Large intestine (tissue), 3 donors: Measurements from ENCODE around the gene GALNT16. TPM values are rescaled to one million over a fixed set of nuclear protein-coding genes. Genes with fewer than 3 reads are reported as not detected.

Experiments
- DNase-seq, 2 donors: peaks; one replicate each; pipeline versions ENCODE4 v3.0.0 to v3.0.0-alpha.2; 2013
- H3K27ac ChIP-seq: one replicate; pipeline ENCODE4 v1.5.1; 2013; ENCODE audit warnings: low read length
- H3K27me3 ChIP-seq: 2 replicates; pipeline ENCODE4 v1.6.1; 2013; ENCODE audit warnings: low read length; ENCODE audit not compliant: control insufficient read depth, insufficient read depth
- H3K36me3 ChIP-seq: 2 replicates; pipeline ENCODE4 v1.6.1; 2013; ENCODE audit warnings: low read length; ENCODE audit not compliant: control insufficient read depth, insufficient read depth
- H3K4me1 ChIP-seq: one replicate; pipeline ENCODE4 v1.6.1; 2013; ENCODE audit warnings: low read length; ENCODE audit not compliant: control insufficient read depth, insufficient read depth
- H3K4me3 ChIP-seq: one replicate; pipeline ENCODE4 v1.5.1; 2013; ENCODE audit warnings: low read length
- H3K9me3 ChIP-seq: one replicate; pipeline ENCODE4 v1.6.1; 2013; ENCODE audit warnings: mild to moderate bottlenecking, low read depth, low read length, moderate library complexity; ENCODE audit not compliant: control insufficient read depth
- WGBS: methylation state at CpG from one replicate; pipeline ENCODE4 v1.1.5; 2013; ENCODE audit warnings: low lambda C conversion rate; ENCODE audit not compliant: insufficient coverage; 5-methylcytosine and 5-hydroxymethylcytosine counted together
- polyA plus RNA-seq: library from polyadenylated mRNA; unstranded; fragments of 120-200 nt; gene quantifications from one replicate; pipeline ENCODE4 v1.2.1, GENCODE V29; 2013

The GALNT16 gene
- polyA plus RNA-seq, 1 donor, result 20.4 TPM

DNA sequence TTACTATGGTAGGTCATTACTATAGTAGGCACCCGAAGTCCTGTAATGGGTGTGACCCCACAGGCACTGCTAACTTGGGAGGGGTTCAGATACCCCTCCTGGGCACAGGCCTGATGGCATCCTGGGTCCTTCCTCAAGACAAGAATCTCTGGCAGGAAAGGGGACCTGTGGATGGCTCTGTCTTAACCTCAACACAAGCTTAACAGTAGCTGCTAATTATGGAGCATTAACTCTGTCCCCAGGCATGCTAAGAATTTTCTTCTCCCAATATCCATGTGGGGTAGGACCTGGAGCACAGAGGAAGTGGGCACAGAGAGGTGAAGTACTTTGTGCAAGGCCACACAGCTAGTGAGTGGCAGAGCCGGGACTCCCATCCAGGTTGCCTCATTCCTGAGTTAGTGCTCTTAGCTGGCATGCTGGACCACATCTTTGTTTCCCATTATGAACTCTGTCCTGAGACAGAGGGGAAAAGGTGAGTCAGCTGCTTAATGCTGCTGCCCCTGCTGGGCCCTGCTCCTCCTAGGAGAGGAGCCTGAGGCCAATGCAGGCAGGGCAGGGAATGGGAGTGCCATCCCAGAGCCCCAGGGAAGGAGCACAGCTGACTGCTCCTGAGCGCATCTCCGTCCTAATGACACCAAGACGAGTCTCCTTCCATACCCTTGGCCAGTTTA is 32.1 kb downstream of the GALNT16 start:
- DNase-seq, result no peak
- H3K9me3 ChIP-seq, result no peaks in the 10 kb centered on the region
- no peak overlapping the region for H3K4me3 ChIP-seq
- H3K36me3 ChIP-seq, result no peaks in the 10 kb centered on the region
- no peaks in the 10 kb centered on the region for H3K27me3 ChIP-seq
- WGBS, result 82% methylated on average over 2 of the region's 5 CpGs
- H3K4me1 ChIP-seq, result no peaks in the 10 kb centered on the region
- H3K27ac ChIP-seq, result no peak overlapping the region

DNA sequence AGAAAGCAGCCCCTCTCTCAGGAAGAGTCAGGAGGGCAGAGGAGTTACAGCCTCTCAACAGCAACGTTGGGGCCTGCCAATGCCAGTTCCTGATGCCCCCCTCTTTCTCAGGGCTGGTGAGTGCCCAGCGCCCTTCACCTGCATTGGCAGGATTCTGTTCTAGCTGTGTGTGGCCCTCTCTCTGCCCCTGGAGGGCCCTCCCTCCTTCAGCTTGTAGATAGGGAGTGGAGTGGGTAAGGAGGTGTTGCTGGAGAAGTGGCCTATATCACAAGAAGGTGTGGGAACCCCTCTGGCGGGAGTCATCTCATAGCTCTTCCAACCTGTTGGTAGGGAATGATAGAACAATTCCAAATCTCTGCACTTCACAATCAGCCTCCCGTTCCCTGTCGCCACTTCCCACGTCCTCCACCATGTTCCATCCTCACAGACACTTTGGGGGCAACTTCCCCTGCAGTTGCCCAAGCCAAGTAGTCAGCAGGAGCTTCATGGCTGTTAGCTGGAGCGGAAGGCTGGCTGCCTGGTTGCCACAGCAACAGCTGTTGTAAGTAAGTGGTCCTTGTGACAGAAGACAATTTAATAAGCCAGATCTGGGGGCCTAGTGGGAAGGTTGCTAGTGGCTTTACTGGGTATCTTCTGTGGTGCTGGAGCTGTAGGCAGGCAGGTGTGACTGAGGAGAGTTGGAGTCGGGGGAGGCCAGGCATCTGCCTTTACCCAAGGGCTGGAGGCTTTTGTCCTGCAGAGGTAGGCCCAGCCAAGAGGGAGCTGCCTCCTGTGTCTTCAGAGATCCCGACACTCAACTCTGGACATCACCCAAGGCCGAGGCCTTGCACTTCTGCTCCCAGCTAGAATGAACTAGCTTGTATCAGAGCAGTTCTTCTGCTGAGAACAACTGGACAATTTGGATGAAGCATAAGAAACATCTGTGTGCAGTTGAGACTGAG is 38.4 kb downstream of the GALNT16 start:
- Histone ChIP-seq H3K36me3 (no peaks in the 10 kb centered on the region), H3K27ac (no peak overlapping the region), H3K4me3 (no peak overlapping the region), H3K27me3 (no peaks in the 10 kb centered on the region), H3K9me3 (no peaks in the 10 kb centered on the region), H3K4me1 (no peaks in the 10 kb centered on the region)
- WGBS, result no CpG with 5 or more reads among the region's 10 CpGs
- DNase-seq, result no peak

DNA sequence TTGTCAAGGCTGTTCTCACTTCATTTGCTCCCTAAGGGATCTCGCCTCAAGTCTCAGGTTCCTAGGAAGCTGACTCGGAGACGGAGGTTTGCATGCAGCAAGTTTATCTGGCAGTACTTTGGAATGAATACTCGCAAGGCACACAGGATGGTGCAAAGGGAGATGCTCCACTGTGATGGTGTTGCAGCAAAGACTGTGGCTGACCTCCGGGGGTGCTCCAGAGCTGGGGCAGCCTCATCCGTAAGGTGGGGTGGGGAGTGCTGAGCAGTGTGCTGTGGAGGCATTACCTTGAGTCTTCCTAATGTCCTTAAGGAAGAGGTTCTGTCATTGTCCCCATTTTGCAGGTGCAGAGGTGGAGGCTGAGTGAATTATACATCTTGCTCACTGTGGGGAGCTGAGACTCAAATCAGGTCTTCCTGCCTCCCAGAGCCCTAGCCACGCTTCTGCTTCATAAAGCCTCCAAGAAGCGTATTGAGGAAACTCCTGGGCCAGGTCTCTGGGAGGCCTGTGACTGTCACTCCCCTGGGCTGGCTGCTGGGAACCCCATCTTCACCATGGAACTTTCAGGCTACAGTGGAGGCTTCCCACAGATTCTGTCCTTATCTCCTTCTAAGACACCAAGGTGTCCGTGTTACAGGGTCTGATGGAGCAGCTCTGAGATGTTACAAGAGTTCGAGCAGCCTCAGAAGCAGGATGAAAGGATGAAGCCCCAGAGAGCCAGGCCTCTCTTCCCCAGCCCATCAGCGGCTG is 39.5 kb downstream of the GALNT16 start:
- H3K4me3 ChIP-seq, result no peak overlapping the region
- no peak overlapping the region for H3K27ac ChIP-seq
- no peaks in the 10 kb centered on the region for H3K27me3 ChIP-seq
- WGBS, result no CpG with 5 or more reads among the region's 11 CpGs
- H3K4me1 ChIP-seq, result no peaks in the 10 kb centered on the region
- H3K36me3 ChIP-seq, result no peaks in the 10 kb centered on the region
- H3K9me3 ChIP-seq, result no peaks in the 10 kb centered on the region
- no peak for DNase-seq

DNA sequence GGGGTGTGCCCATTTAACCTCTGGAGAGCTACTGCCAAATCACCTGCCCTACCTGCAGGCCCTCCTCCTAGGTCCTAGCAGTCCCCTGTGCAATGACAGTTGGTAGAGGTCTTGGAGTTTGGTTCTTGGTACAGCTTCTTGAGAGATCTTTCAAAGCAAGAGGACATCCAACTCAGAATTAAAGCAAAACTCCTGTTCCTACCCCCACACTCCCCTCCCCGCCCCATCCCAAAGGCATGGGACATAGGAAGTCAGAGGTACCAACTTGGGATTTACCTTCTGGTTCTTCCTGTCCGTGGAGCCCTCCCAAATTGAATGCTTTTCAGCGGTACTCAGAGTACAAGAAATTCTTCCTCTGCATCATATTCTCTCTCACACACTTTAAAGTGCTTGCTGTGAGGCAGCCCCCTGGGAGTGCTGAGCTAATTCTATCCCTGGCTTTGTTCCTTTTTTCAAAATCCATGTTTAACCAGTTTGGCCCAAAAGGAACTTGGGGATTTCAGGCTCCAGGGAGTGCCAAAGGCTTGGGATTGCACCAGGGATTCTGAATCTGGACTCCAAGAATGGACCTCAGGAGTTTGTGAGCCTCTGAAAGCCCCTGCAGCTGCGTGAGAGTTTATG is 40.8 kb downstream of the GALNT16 start:
- Histone ChIP-seq H3K27ac (no peak overlapping the region), H3K4me3 (no peak overlapping the region), H3K9me3 (no peaks in the 10 kb centered on the region), H3K36me3 (no peaks in the 10 kb centered on the region), H3K27me3 (no peaks in the 10 kb centered on the region), H3K4me1 (no peaks in the 10 kb centered on the region)
- DNase-seq, result no peak
- no CpG with 5 or more reads among the region's 4 CpGs for WGBS

DNA sequence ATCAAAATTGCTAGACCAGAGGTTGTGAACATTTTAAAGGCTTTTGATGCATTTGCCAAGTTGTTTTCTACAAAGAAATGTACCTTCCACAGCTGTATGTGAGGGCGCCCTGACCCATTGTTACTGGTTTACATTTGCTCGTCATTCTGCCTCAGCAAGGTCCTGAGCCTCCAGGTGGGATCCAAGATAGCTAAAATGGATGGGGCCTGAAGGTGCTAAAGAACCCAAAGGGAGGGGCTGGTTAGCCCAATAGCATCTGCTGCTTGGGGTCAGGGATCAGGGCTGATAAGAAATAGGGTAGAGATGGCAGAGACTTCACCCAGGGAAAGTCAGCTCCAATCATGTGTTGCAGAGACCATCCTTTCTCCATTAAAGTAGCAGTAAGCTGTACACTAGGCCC is 43.1 kb downstream of the GALNT16 start:
- Histone ChIP-seq H3K27ac (no peak overlapping the region), H3K27me3 (no peaks in the 10 kb centered on the region), H3K36me3 (no peaks in the 10 kb centered on the region), H3K9me3 (no peaks in the 10 kb centered on the region), H3K4me1 (no peaks in the 10 kb centered on the region), H3K4me3 (no peak overlapping the region)
- no CpG with 5 or more reads among the region's 2 CpGs for WGBS
- DNase-seq, result no peak

DNA sequence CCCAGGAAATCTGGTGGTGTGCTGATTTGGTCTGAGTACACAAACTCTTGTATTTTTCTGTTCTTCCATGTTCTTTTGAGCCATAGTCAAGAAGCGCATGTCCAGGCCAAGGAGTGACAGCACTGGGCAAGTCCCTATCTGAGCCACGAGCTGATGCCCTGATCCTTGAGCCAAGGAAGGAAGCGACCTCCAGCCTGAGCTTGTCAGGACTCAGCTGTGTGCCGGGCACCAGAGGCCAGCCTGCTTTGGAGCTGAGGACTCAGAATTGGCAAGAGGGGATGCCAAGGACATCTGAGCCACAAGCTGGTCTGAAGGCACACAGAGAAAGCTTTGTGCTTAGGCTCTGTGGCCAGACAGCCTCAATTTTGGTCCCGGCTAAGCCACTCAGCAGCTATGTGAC is 52.6 kb downstream of the GALNT16 start:
- Histone ChIP-seq H3K36me3 (no peaks in the 10 kb centered on the region), H3K4me1 (no peaks in the 10 kb centered on the region), H3K27me3 (no peaks in the 10 kb centered on the region), H3K27ac (no peak overlapping the region), H3K4me3 (no peak overlapping the region), H3K9me3 (no peaks in the 10 kb centered on the region)
- DNase-seq, result no peak
- no CpG with 5 or more reads among the region's 5 CpGs for WGBS

DNA sequence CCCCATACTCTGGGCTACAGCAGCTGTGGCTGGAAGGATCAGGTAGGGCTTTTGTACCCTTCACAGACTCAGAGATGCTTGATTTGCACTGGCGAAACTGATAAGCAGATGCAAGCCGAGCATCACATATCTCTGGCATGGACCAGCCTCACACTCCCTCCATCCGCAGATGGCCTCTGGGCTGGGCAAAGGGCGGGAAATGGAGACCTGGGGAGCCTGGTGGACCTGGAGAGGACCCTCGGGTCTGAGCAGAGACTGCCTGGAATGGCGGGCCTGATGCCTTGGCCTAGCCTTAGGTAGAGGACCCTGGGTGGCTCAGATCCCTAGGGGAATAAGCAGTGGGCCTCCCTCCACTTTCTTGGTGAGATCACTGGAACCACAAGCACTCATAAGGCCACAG is 53.2 kb downstream of the GALNT16 start:
- no CpG with 5 or more reads among the region's 6 CpGs for WGBS
- Histone ChIP-seq H3K4me3 (no peak overlapping the region), H3K36me3 (no peaks in the 10 kb centered on the region), H3K9me3 (no peaks in the 10 kb centered on the region), H3K4me1 (no peaks in the 10 kb centered on the region), H3K27ac (no peak overlapping the region), H3K27me3 (no peaks in the 10 kb centered on the region)
- DNase-seq, result no peak

DNA sequence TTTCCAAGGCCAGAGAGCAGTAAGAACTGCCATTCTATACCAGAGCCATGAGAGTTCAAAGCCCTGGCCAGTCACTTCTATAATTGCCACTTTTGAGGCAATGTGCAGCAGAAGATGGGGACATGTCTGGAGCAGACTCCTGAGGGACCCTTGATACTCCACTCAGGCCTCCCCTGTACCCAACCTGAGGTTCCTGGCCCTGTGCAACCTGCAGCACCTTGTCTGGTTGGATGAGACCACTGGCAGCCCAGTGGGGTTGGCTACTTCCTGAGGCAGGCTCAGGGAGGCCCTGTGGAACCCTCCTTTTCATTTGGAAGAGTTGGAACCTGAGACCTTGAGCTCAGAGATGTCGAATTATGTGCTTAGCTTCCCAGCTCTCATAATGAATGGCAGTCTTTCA is 54.4 kb downstream of the GALNT16 start:
- DNase-seq, result no peak
- Histone ChIP-seq H3K27me3 (no peaks in the 10 kb centered on the region), H3K4me3 (no peak overlapping the region), H3K4me1 (no peaks in the 10 kb centered on the region), H3K36me3 (no peaks in the 10 kb centered on the region), H3K27ac (no peak overlapping the region), H3K9me3 (no peaks in the 10 kb centered on the region)
- no CpG with 5 or more reads among the region's 1 CpG for WGBS

DNA sequence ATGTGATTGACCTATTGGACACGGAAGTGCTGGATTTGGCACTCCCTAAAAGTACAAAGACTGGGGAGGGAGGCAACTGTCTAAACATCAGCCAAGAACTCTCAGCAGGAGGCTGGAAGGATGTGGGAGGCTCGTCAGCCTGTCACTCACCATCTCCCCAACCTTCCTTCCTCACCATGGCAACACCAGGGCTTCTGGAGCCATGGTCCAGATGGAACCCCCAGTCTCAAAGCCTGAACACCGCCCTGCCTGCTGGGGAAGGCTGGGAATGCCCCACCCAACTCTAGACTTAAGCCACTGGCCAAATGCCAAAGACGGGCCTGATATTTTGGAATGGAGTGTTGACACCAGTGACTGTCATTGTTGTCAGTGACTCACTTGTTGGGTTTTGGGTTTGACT is 55.3 kb downstream of the GALNT16 start:
- Histone ChIP-seq H3K4me1 (no peaks in the 10 kb centered on the region), H3K9me3 (no peaks in the 10 kb centered on the region), H3K36me3 (no peaks in the 10 kb centered on the region), H3K27ac (no peak overlapping the region), H3K27me3 (no peaks in the 10 kb centered on the region), H3K4me3 (no peak overlapping the region)
- DNase-seq, result no peak
- WGBS, result no CpG with 5 or more reads among the region's 4 CpGs

DNA sequence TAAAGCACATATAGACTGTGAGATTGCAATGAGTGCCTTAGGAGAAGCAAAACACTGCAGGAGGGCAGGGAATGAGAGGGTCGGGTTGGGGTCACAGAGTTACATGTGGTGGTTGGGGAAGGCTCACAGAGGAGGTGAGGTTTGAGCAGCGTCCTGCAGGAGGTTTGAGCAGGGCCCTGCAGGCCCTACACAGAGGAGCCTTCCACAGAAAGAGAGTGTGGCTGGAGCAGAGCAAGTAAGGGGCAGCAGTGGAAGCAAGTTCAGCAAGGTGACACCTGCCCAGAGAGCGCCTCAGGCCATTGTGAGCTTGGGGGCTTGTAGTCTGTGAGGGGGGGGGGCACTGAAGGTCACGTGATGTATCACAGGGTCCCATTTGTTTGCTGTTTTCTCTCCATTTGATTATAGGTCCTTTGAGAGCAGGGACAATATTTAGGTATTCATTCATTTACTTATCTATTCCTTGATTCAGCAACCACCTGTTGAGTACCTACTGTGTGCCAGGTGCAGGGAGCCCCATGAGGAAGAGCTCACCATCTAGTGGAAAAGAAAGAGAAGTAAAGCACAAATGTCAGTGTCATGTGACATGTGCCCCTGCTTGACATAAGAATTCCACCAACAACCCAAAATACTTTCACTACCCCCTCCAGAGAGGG is 56.6 kb downstream of the GALNT16 start:
- Histone ChIP-seq H3K27ac (no peak overlapping the region), H3K4me1 (no peaks in the 10 kb centered on the region), H3K27me3 (no peaks in the 10 kb centered on the region), H3K36me3 (no peaks in the 10 kb centered on the region), H3K9me3 (no peaks in the 10 kb centered on the region), H3K4me3 (no peak overlapping the region)
- no CpG with 5 or more reads among the region's 4 CpGs for WGBS
- DNase-seq, result no peak
